ENCODE results near the gene DLG5.

- no peak for TF ChIP-seq POLR2AphosphoS5 (IDR thresholded peaks at IDR 0.05)
- TF ChIP-seq, protein P1, sequence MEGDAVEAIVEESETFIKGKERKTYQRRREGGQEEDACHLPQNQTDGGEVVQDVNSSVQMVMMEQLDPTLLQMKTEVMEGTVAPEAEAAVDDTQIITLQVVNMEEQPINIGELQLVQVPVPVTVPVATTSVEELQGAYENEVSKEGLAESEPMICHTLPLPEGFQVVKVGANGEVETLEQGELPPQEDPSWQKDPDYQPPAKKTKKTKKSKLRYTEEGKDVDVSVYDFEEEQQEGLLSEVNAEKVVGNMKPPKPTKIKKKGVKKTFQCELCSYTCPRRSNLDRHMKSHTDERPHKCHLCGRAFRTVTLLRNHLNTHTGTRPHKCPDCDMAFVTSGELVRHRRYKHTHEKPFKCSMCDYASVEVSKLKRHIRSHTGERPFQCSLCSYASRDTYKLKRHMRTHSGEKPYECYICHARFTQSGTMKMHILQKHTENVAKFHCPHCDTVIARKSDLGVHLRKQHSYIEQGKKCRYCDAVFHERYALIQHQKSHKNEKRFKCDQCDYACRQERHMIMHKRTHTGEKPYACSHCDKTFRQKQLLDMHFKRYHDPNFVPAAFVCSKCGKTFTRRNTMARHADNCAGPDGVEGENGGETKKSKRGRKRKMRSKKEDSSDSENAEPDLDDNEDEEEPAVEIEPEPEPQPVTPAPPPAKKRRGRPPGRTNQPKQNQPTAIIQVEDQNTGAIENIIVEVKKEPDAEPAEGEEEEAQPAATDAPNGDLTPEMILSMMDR (IDR thresholded peaks at IDR 0.05) = no peak
Measured at GRCh38 chr10:77859865-77860282, 66.7 kb downstream of the DLG5 start.

Measured in prostate gland (tissue), 2 donors.